Tibial nerve (tissue), 4 donors: ENCODE data around the gene MALAT1. TPM values are rescaled to one million over a fixed set of nuclear protein-coding genes. Genes with fewer than 3 reads are reported as not detected.

ENCODE experiments used
- DNase-seq, 2 donors: peaks; one replicate each; pipeline ENCODE4 v3.0.0-alpha.2; 2019; ENCODE audit warnings: low spot score in 2 of 2
- H3K27ac ChIP-seq, 4 donors: fragments of 200-600 bp; sonication (generic) in 3 of 4; one replicate each; pipeline ENCODE4 v1.5.1; 2017 to 2019; ENCODE audit warnings: mild to moderate bottlenecking in 1 of 4
- H3K27me3 ChIP-seq, 2 donors: fragments of 200-600 bp; sonication (generic) in 1 of 2; one replicate each; pipeline versions ENCODE4 v1.5.1 to v1.6.0; 2017 to 2019
- H3K36me3 ChIP-seq, 3 donors: fragments of 200-600 bp; sonication (generic); one replicate each; pipeline ENCODE4 v1.5.1; 2018 to 2019
- H3K4me1 ChIP-seq, 4 donors: fragments of 200-600 bp; sonication (generic) in 3 of 4; one replicate each; pipeline ENCODE4 v1.5.1; 2017 to 2019
- H3K4me3 ChIP-seq, 4 donors: fragments of 200-600 bp; sonication (generic) in 3 of 4; one replicate each; pipeline ENCODE4 v1.5.1; 2017 to 2019; ENCODE audit warnings: mild to moderate bottlenecking in 1 of 4, moderate library complexity in 1 of 4
- H3K9me3 ChIP-seq, 4 donors: fragments of 200-600 bp; sonication (generic) in 3 of 4; one replicate each; pipeline ENCODE4 v1.5.1; 2017 to 2019
- EP300 ChIP-seq, 2 donors: sonication (generic); formaldehyde crosslinking; IDR thresholded peaks; one replicate each; pipeline ENCODE4 v1.6.1; 2017; ENCODE audit warnings: antibody characterized with exemption in 2 of 2, mild to moderate bottlenecking in 1 of 2
- POLR2A ChIP-seq, 2 donors: fragments of 450-650 bp; IDR thresholded peaks; one replicate each; pipeline ENCODE4 v1.6.1; 2017; ENCODE audit warnings: antibody characterized with exemption in 2 of 2, mild to moderate bottlenecking in 2 of 2, moderate library complexity in 2 of 2
- whole genome bisulfite sequencing, 2 donors: methylation state at CpG; one replicate each; pipeline ENCODE4 v1.1.5; 2018; 5-methylcytosine and 5-hydroxymethylcytosine counted together
- total RNA-seq, 4 donors: library from RNA; depleted of rRNA; stranded (reverse); fragments of >200 nt; gene quantifications; one replicate each; pipeline ENCODE4 v1.1.0, GENCODE V29; 2016
- TF ChIP-seq, protein P1 (sequence below), 5 experiments: fragments of 200-600 bp in 3 of 5; fragments of 450-650 bp in 2 of 5; sonication (generic) in 3 of 5; IDR thresholded peaks; one replicate each; pipeline ENCODE4 v1.5.1; 2016 to 2019; ENCODE audit warnings: antibody characterized with exemption in 5 of 5, mild to moderate bottlenecking in 3 of 5, moderate library complexity in 2 of 5

The MALAT1 gene
- total RNA-seq, 4 donors from 2014 or later, result 20,649 to 23,532 (median 22,230) TPM

DNA sequence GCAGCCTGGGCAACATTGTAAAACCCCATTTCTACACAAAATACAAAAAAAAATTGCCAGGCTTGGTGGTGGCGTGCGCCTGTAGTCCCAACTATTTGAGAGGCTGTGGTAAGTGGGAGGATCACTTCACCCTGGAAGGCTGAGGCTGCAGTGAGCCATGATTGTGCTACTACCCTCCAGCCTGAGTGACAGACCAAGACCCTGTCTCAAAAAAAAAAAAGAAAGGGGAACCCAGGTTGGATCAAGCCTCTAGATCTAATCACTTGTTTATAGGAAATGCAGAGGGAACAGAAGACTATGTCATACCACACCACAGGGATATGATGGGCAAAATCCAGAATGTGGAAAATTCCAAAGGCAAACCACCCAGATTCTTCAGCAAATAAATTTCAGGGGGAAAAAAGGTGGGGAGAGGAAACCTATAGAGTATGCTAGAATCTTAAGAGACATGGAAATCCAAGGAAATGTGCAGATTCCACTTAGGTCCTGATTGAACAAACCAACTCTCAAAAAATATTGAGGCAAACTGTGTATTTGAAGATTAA lies 16.5 kb upstream of the MALAT1 start:
- TF ChIP-seq, protein P1, sequence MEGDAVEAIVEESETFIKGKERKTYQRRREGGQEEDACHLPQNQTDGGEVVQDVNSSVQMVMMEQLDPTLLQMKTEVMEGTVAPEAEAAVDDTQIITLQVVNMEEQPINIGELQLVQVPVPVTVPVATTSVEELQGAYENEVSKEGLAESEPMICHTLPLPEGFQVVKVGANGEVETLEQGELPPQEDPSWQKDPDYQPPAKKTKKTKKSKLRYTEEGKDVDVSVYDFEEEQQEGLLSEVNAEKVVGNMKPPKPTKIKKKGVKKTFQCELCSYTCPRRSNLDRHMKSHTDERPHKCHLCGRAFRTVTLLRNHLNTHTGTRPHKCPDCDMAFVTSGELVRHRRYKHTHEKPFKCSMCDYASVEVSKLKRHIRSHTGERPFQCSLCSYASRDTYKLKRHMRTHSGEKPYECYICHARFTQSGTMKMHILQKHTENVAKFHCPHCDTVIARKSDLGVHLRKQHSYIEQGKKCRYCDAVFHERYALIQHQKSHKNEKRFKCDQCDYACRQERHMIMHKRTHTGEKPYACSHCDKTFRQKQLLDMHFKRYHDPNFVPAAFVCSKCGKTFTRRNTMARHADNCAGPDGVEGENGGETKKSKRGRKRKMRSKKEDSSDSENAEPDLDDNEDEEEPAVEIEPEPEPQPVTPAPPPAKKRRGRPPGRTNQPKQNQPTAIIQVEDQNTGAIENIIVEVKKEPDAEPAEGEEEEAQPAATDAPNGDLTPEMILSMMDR (IDR thresholded peaks at IDR 0.05), result no peak
- no peaks in the 10 kb centered on the region for H3K9me3 ChIP-seq
- H3K4me3 ChIP-seq, result no peak overlapping the region
- H3K36me3 ChIP-seq, result no peaks in the 10 kb centered on the region
- WGBS, 2 donors, result 96 to 100% methylated on average over 2 of the region's 2 CpGs
- no peak for DNase-seq
- peaks cover 0 to 69% (median 49%) of the 10 kb centered on the region in 4 donors for H3K4me1 ChIP-seq
- no peaks in the 10 kb centered on the region for H3K27me3 ChIP-seq
- peak overlapping the region in 2 of 4 donors; percentile 57 to 100 for H3K27ac ChIP-seq

- DNase-seq, result no peak
- no peak overlapping the region for H3K4me3 ChIP-seq
- peak overlapping the region; percentile 9 to 99 (median 89) for H3K27ac ChIP-seq
- no peaks in the 10 kb centered on the region for H3K36me3 ChIP-seq
- WGBS, 2 donors, result 37 to 49% methylated on average over 5 of the region's 5 CpGs
- no peaks in the 10 kb centered on the region for H3K9me3 ChIP-seq
- peaks cover 11 to 70% (median 53%) of the 10 kb centered on the region in 4 donors for H3K4me1 ChIP-seq
- TF ChIP-seq POLR2A (IDR thresholded peaks at IDR 0.05), result no peak
- TF ChIP-seq EP300 (IDR thresholded peaks at IDR 0.05), result no peak
- TF ChIP-seq, protein P1 (IDR thresholded peaks at IDR 0.05), result no peak
- H3K27me3 ChIP-seq, result no peaks in the 10 kb centered on the region
These were observed 13.0 kb upstream of the MALAT1 start for GRCh38 chr11:65485920-65486219.

DNA sequence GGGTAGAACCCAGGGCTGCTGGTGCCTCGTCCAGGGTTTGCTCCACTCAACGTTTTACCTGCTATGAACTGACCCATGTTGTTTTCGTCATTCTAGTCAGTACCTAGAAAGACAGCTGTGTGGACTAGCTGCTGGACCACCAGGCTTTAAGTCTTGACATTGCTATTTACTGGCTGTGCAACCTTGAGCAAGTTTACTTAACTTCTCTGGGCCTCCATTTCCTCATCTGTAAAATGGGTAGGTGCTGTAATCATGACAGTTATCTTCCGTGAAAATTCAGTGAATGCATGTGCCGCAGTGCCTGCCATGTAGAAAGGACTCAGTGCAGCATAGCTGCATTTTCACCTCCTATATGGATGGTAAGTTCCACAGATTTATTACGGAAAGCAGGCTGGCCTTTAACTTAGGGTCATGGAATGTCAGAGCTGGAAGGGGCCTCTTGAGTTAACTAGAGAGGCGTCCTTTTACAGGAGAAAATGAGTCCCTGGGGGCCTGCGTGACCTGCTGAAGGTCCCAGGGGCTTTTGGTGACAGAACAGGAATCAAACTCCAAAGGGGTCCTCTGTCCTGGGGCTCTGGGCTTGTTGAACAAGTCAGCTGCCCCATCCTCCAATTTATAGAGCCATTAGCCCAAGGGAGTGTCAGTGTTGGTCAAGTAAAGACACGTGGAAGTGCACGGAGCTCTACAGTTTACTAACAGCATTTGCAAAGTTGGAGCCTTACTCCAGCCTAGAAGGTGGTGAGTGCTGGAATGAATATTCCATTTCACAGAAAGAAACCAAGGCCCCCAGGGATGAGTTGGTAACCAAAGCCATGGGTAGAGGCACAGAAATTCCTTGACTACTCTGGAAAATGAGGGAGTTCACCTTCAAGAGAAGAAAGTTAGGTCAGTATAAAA lies 12.0 kb upstream of the MALAT1 start:
- peak overlapping the region; percentile 83 to 99 (median 94) for H3K27ac ChIP-seq
- no peaks in the 10 kb centered on the region for H3K9me3 ChIP-seq
- H3K4me3 ChIP-seq, result no peak overlapping the region
- TF ChIP-seq EP300 (IDR thresholded peaks at IDR 0.05), result no peak
- TF ChIP-seq, protein P1 (IDR thresholded peaks at IDR 0.05), result no peak
- no peak for TF ChIP-seq POLR2A (IDR thresholded peaks at IDR 0.05)
- peaks cover 20 to 70% (median 54%) of the 10 kb centered on the region in 4 donors for H3K4me1 ChIP-seq
- DNase-seq, result no peak
- H3K27me3 ChIP-seq, result no peaks in the 10 kb centered on the region
- H3K36me3 ChIP-seq, result no peaks in the 10 kb centered on the region
- WGBS, 2 donors, result 50 to 52% methylated on average over 10 of the region's 10 CpGs

GRCh38 chr11:65487467-65488272 lies 11.2 kb upstream of the MALAT1 start:
- Histone ChIP-seq H3K27me3 (no peaks in the 10 kb centered on the region), H3K9me3 (no peaks in the 10 kb centered on the region), H3K4me1 (peaks cover 20 to 76% (median 62%) of the 10 kb centered on the region in 4 donors), H3K27ac (peak overlapping the region; percentile 93 to 99 (median 94)), H3K36me3 (no peaks in the 10 kb centered on the region), H3K4me3 (peak overlapping the region in 1 of 4 donors; percentile 22)
- TF ChIP-seq, protein P1 (IDR thresholded peaks at IDR 0.05), result peak in 1 of 5 experiments; percentile 39
- TF ChIP-seq EP300 (IDR thresholded peaks at IDR 0.05), result peak; percentile 92 to 99
- peak in 1 of 2 donors; percentile 43 for TF ChIP-seq POLR2A (IDR thresholded peaks at IDR 0.05)
- WGBS, 2 donors, result 2 to 4% methylated on average over 17 of the region's 17 CpGs
- DNase-seq, result peak; percentile 99 to 100
